ENCODE measurements around the gene SLIT3. TPM values are rescaled to one million over a fixed set of nuclear protein-coding genes. Genes with fewer than 3 reads are reported as not detected.
"Not testable (repeated sequence)": the region's sequence is repeated elsewhere in the genome, so short reads cannot be mapped to it uniquely, and the experiment has no call there.

The SLIT3 gene
- total RNA-seq, 2 experiments from 2014 or later, result 0.20 to 0.43 TPM

GRCh38 chr5:169121630-169122420 is 179.1 kb downstream of the SLIT3 start:
- no peak overlapping the region for H3K27ac Mint-ChIP-seq
- H3K27me3 Mint-ChIP-seq, result no peaks in the 10 kb centered on the region
- no peak overlapping the region for H3K4me3 Mint-ChIP-seq
- no peak for DNase-seq
- H3K9me3 Mint-ChIP-seq, result no peaks in the 10 kb centered on the region
- no peaks in the 10 kb centered on the region for H3K4me1 Mint-ChIP-seq
- H3K36me3 Mint-ChIP-seq, result no peaks in the 10 kb centered on the region

DNA sequence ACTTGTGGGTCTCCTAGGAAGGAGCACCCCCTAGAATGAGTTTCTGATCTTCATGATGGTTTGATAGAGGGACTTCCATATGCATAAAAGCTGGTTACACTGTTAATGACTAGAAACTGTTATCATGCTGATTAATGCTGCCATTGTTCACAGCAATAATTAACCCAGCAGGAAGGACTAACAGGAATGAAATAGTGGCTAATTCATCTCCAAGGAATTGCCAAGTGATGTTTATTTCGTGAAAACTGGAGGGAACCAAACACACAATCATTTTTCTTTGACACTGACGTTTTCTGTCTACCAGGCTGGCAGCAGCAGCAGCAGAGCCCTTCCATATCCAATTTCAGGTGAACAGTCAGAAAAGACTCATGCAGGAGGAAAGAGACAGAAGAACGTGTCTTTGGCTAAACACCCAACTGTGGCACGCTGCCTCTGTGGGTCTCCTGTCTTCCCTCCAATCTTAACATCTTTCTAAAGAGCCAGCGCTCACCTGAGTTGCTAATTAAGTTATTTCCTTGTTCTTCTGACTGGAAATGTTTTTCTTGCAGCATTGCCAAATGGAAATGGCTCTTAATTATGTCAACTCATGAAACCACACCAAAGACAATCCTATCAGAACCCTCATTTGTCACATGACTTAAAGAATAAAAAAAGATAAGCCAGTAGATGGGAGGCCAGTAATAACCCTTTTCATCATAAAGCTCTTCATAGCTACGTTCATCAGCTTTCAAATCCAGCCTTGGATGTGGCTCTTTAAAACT is 181.5 kb downstream of the SLIT3 start:
- no peaks in the 10 kb centered on the region for H3K9me3 Mint-ChIP-seq
- H3K27ac Mint-ChIP-seq, result no peak overlapping the region
- DNase-seq, result no peak
- H3K4me1 Mint-ChIP-seq, result no peaks in the 10 kb centered on the region
- H3K36me3 Mint-ChIP-seq, result no peaks in the 10 kb centered on the region
- no peak overlapping the region for H3K4me3 Mint-ChIP-seq
- no peaks in the 10 kb centered on the region for H3K27me3 Mint-ChIP-seq

DNA sequence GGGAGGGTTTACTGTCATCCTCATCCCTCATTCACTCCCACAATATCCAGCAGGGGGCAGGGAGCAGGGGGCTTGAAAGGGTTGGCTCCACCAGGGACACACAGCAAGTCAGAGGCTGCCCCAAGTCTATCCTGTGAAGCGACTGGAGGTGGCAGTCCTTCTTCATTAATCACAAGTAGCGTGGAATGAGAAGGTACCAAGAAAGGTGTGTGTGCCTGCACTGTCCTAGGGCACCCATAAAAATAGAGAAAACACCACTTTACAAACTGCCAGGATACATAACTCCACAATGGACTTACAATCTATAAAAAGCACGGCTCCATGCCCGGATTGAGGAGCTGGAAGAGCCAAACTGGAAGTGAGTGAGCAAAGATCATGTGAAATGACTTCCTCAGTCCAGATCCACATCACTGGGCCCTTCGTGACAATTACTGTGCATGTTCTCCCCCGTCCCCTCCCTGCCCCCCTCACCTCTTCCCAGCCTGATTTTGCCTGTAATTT is 183.9 kb downstream of the SLIT3 start:
- H3K4me3 Mint-ChIP-seq, result no peak overlapping the region
- no peaks in the 10 kb centered on the region for H3K4me1 Mint-ChIP-seq
- H3K27ac Mint-ChIP-seq, result no peak overlapping the region

GRCh38 chr5:169115461-169116124 is 185.3 kb downstream of the SLIT3 start:
- H3K4me3 Mint-ChIP-seq, result no peak overlapping the region
- no peaks in the 10 kb centered on the region for H3K36me3 Mint-ChIP-seq
- H3K27me3 Mint-ChIP-seq, result no peaks in the 10 kb centered on the region
- peaks cover 1% of the 10 kb centered on the region for H3K9me3 Mint-ChIP-seq
- H3K4me1 Mint-ChIP-seq, result no peaks in the 10 kb centered on the region
- DNase-seq, result no peak
- H3K27ac Mint-ChIP-seq, result no peak overlapping the region

More for the DNA sequence above, 183.9 kb downstream of the SLIT3 start:
- Mint-ChIP-seq H3K27me3 (no peaks in the 10 kb centered on the region), H3K9me3 (no peaks in the 10 kb centered on the region), H3K36me3 (no peaks in the 10 kb centered on the region)
- DNase-seq, result no peak

- Mint-ChIP-seq H3K36me3 (no peaks in the 10 kb centered on the region), H3K27ac (no peak overlapping the region), H3K4me1 (no peaks in the 10 kb centered on the region), H3K4me3 (no peak overlapping the region), H3K9me3 (peaks cover 1% of the 10 kb centered on the region), H3K27me3 (no peaks in the 10 kb centered on the region)
- DNase-seq, result no peak
Measured at GRCh38 chr5:169114466-169115065, 186.4 kb downstream of the SLIT3 start.

DNA sequence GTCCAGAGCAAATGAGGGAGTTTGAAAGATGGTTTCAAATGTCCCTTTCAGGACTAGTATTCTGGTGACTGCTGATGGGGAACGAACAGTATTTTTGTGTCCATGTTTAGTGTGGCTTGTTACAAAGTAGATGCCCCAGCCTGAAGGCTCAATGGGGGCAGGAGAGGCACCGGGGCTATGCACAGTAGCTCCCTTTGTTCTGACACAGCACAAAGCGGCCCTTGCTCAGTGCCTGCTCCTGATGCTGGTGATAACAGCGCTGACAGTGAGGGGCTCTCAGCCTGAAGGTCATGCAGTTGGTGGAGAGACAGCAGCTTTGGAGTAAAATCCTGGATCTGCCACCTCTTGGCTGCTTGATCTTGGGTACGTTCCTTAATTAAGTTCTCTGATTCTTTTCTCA is 188.9 kb downstream of the SLIT3 start:
- Mint-ChIP-seq H3K27me3 (no peaks in the 10 kb centered on the region), H3K4me1 (no peaks in the 10 kb centered on the region), H3K9me3 (peaks cover 1% of the 10 kb centered on the region), H3K4me3 (no peak overlapping the region), H3K36me3 (no peaks in the 10 kb centered on the region), H3K27ac (no peak overlapping the region)
- DNase-seq, result no peak

DNA sequence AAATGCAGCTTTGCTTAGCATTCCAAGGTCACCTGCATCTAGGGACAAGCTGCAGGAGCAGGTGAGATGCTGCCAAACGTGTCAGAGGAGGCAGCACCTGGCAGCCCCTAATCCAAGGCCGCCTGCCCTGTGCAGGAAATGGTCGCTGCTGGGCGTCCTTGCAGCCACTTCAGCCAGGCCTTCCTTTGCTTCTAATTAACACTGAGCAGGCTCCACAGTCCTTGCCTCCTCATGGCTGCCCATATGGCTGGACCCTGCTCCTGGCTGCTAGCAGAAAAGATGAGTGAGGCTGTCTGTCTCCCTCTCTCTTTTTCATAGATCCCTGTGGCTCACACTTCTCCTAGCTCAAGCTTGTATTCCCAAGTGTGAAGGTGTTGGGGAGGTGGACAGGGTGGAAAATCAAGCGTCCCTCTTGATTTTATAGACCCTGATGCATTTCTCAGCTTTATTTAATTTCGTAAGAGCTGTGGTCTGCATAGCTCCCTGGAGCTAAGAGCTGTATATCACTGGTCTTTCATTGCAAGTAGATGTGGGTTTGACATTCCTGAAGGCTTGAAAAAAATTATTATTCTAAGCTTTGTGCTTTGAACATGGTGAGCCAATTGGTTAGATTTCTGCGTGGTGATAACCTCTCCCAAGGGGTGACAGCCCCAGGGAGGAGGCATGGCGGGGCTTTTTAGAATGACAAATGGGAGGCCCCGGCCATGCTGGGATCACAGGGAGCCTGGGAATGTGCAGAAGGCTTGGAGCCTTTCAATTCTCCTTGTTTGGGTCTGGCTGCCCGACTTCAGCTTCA is 193.8 kb downstream of the SLIT3 start:
- H3K4me3 Mint-ChIP-seq, result no peak overlapping the region
- DNase-seq, result no peak
- H3K4me1 Mint-ChIP-seq, result no peaks in the 10 kb centered on the region
- no peaks in the 10 kb centered on the region for H3K36me3 Mint-ChIP-seq
- no peak overlapping the region for H3K27ac Mint-ChIP-seq
- no peaks in the 10 kb centered on the region for H3K27me3 Mint-ChIP-seq
- H3K9me3 Mint-ChIP-seq, result peaks cover 1% of the 10 kb centered on the region

GRCh38 chr5:169105582-169105981 is 195.4 kb downstream of the SLIT3 start:
- not testable (repeated sequence) for H3K27me3 Mint-ChIP-seq, H3K4me1 Mint-ChIP-seq, DNase-seq, H3K9me3 Mint-ChIP-seq, H3K4me3 Mint-ChIP-seq, H3K36me3 Mint-ChIP-seq, H3K27ac Mint-ChIP-seq

GRCh38 chr5:169104937-169105494 is 195.9 kb downstream of the SLIT3 start:
- no peak overlapping the region for H3K27ac Mint-ChIP-seq
- H3K36me3 Mint-ChIP-seq, result no peaks in the 10 kb centered on the region
- no peaks in the 10 kb centered on the region for H3K27me3 Mint-ChIP-seq
- no peak for DNase-seq
- no peaks in the 10 kb centered on the region for H3K4me1 Mint-ChIP-seq
- no peaks in the 10 kb centered on the region for H3K9me3 Mint-ChIP-seq
- H3K4me3 Mint-ChIP-seq, result no peak overlapping the region

DNA sequence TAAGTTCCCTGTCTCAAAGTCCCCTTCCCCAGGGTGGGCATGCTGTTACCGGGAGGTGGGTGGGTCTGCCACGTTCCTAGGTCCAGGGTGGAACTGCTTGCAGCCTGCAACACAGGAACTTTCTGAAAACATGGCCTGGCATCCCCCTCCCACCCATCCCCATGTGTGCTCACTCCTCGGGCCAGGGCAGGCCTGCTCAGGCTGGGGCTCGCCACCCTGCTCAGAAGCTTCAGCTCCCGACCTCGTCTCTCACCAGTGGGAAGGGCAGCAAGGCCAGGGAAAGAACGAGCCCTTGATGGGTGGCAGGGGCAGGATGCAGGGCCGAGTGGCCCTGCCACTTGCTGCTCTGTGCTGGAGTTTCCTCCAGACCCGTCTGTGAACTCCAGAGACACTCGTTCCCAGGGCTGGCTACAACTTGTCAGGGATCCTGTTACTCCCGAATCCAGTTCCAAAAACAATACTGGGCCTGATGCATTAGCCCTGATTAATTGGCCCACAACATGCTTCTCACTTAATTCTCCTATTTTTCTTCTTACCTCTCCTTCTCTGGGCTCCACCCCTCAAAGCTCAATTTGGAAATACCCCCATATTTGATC is 197.3 kb downstream of the SLIT3 start:
- no peaks in the 10 kb centered on the region for H3K4me1 Mint-ChIP-seq
- H3K9me3 Mint-ChIP-seq, result no peaks in the 10 kb centered on the region
- H3K27ac Mint-ChIP-seq, result no peak overlapping the region
- no peaks in the 10 kb centered on the region for H3K27me3 Mint-ChIP-seq
- DNase-seq, result no peak
- H3K4me3 Mint-ChIP-seq, result no peak overlapping the region
- no peaks in the 10 kb centered on the region for H3K36me3 Mint-ChIP-seq

DNA sequence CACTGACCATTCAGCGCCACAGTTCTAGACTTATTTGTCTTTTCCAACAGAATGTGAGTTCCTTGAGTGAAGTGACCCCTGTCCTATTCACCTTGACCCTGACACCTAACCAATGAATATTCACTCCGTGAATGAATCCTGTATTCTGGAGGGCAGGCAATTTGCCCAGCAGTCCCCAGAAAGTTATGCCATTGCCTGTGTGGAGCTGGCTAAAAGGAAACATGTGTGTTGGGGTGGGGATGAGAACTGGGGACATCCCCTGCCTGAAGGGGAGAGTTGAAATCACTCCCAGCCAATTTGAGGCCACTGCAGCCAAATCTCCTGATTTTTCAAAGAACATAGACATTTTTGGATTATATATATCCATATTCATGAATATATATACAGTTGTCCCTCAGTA is 199.0 kb downstream of the SLIT3 start:
- Mint-ChIP-seq H3K4me1 (no peaks in the 10 kb centered on the region), H3K4me3 (no peak overlapping the region), H3K9me3 (no peaks in the 10 kb centered on the region), H3K36me3 (no peaks in the 10 kb centered on the region), H3K27ac (no peak overlapping the region), H3K27me3 (no peaks in the 10 kb centered on the region)
- no peak for DNase-seq

DNA sequence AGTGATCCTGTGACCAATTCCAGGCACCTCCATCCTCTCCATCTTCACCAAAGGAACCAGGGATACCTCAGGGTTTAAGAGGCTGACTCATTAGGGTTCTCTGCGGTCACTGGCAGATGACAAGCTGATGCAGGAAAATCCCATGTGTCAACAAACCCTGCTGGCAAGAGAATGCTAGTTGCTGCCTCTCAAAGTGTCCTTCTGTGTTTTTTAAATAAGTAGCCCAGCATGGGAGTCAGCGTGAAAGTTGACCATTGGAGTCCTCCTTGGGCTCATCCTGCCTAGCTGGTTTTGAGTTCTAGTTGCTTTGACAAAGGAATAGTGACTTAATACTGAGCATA is 200.2 kb downstream of the SLIT3 start:
- no peak overlapping the region for H3K4me3 Mint-ChIP-seq
- H3K27me3 Mint-ChIP-seq, result no peaks in the 10 kb centered on the region
- no peaks in the 10 kb centered on the region for H3K4me1 Mint-ChIP-seq
- H3K27ac Mint-ChIP-seq, result no peak overlapping the region
- H3K36me3 Mint-ChIP-seq, result no peaks in the 10 kb centered on the region
- DNase-seq, result no peak
- H3K9me3 Mint-ChIP-seq, result no peaks in the 10 kb centered on the region

DNA sequence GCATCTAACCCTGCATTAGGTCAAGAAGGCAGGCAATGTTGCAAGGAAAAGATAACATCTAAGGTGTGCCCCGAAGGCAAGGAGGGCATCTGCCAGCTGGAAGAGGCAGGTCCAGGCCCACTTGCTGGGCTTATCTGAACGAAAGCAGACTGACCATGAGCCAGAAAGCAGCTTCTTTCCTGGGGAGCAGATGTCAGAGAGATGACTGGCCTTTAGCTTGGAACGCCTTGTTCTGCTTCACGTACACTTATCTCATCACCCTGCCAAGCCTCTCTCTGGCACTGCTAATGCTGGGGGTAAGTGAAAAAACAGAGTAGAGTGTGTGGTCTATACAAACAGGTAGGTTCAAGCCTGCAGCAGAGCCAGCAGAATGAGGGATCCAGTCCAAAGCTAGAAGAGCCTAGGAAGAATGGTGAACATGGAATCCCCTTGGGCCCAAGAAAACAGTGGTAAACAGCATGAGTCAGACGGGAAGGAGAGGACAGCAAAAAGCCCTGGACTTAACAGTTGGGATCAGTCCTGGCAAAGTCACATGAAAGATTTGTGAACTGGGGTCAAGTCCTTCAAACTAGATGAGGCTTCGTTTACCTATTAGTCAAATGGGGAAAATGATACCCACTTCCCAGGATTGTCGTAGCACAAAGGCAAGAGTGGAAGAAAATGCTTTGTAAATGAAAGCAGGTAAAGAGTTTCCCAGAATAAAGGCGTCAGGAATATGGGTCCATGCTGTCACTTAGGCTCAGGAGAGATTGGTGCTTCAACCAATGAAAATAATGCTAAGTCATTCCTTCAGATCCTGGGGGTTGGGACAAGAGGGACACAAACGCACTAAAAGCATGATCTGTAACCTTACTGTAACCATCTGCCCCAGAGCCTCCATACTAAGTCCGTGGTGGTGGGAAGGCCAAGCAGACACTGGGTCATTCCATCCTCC is 200.9 kb downstream of the SLIT3 start:
- no peaks in the 10 kb centered on the region for H3K4me1 Mint-ChIP-seq
- no peaks in the 10 kb centered on the region for H3K27me3 Mint-ChIP-seq
- no peaks in the 10 kb centered on the region for H3K36me3 Mint-ChIP-seq
- DNase-seq, result no peak
- H3K27ac Mint-ChIP-seq, result no peak overlapping the region
- H3K4me3 Mint-ChIP-seq, result no peak overlapping the region
- H3K9me3 Mint-ChIP-seq, result no peaks in the 10 kb centered on the region
